ENCODE results near the gene RBP5.

RBP5 gene

DNA sequence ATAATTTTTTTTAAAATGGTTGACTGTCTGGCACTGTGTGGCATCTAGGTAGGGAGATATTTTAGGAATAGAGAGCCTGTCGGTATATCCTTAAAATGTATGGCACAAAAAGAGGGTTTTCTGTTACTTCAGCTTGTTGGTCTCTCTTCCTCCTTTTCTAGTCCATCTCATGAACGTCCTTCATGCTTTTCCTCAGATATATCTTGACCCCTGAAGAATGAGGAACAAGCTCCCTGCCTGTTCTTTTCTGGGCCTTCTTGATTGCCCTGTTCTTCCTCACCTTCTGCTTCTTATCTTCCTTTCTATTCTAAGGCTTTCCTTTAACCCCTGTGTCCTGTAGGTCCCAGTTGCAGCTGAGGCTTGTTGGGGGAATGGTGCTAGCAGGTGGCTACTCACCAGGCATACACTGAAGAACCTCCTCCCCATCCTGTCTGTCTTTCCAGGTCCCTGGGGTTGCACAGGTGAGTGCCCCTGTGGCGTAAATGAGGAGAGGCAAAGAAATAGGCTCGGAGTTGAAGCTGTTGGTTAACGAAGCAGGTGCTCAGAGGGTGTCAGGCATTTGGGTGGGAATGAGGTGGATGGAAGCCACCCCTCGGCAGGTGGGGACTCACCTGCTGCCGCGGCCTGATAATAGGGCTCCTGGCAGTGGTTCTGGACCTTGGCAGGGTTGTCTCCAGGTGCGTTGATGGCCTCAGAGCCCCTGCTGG is 29.2 kb downstream of the RBP5 start:
- no peak for DNase-seq

DNA sequence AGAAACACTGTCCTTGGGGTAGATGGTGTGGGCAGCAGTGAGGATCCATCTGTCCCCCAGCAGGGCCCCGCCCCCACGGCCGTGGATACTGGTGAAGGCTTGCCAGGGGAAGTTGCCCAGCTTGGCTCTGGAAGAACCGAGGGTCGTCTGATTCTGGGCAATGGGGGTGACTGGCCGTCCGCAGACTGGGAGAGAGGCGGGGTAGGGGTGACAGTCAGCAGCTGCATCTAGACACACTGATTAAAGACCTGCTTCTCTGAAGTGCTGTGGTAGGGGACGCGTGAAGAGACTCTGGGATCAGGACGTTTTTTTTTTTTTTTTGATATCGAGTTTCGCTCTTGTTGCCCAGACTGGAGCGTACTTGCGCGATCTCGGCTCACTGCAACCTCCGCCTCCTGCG is 31.7 kb downstream of the RBP5 start:
- DNase-seq = no peak

DNA sequence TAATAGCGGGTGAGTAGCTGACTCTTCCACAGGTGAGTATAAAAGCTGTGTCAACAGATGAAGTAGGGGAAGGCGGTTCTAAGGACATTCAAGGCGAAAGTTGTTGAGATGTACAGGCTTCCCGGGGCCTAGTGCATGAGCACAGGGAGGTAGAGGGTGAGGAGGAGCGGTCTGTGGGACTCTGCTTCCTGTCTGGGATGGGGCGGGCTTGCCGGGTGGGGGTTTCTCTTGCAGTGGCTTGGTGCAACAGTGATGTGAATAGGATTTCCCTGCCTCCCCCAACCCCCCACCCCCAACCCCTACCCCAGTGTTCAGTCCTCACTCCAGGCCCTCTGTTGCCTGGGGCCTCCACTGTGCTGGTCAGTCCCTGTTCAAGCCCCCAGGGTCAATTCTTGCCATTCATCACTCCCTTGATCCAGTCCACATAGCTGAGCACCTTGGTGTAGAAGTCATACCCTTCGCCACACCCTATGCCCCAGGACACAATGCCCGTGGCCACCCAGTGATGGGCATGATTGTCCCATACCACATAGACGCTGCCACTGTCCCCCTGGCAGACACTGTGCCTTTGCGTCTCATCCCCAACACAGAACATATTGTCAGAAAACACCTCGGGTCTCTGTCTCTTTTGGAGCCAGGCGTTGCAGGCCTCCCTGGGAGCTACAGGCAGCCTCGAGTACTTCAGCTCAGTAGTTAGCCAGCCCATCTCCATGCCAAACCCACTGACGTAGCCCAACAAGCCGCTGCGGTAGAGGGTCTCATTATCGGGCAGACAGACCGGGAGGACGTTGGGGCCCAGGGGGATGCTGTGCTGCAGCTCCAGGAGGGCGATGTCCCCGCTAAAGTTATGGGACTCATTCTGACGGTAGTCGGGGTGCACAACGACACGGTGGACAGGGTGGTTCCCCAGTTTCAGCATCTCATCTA is 32.4 kb downstream of the RBP5 start:
- no peak for DNase-seq

DNA sequence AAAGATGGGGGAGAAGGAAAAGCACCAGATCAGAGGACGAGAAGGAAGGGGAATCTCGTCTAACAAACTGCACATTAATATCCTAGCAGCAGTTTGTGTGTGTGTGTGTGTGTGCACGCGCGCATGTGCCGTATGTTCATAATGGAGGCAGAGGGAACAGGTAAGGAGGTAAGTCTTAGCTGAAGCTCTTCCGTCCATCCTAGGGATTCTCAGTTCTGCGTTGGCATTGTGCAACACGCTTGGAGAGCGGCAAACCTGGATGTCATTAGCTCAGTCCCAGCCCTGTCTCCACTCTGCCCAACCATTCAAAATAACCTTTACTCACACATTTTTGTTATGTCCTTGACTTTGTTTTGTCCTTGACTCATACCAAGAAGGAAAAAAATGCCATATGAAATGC is 34.8 kb downstream of the RBP5 start:
- no peak for DNase-seq

DNA sequence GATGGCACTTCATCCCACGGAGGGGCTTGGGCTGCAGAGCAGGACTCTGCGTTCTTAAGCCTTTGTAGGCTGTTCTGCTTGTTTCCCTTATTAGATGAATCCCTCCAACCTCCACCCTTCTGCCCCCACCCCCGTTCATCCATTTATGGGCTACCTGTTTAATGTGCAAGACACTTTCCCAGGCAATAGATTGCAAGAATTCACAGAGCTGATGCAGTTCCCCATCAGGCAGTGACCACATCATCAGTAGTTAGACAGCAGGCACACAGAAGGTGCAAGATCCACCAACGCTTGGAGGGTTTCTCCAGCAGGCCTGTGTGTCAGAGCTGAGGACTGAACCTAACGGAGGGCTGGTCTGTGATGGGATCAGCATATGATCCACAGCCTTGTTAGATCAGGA is 35.2 kb downstream of the RBP5 start:
- no peak for DNase-seq

DNA sequence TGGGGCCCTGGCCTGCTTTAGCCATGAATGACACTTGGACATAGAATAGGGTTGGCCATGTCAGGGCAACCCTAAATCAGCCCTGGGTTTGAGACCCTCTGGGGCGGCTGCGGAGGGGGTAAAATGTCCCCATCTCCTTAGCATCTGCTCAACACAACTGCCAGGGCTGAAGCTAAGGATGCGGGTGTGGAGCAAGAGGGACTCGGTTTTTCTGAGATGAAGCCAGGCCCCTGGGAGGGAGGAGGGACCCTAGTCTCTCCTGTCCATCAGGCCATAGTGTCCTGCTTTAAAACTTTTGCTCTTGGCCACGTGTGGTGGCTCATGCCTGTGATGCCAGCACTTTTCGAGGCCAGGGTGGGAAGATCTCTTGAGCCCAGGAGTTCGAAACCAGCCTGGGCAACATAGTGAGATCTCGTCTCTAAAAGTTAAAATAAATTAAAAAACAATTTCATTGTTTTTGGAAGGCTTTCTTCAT is 35.7 kb downstream of the RBP5 start:
- DNase-seq = no peak

DNA sequence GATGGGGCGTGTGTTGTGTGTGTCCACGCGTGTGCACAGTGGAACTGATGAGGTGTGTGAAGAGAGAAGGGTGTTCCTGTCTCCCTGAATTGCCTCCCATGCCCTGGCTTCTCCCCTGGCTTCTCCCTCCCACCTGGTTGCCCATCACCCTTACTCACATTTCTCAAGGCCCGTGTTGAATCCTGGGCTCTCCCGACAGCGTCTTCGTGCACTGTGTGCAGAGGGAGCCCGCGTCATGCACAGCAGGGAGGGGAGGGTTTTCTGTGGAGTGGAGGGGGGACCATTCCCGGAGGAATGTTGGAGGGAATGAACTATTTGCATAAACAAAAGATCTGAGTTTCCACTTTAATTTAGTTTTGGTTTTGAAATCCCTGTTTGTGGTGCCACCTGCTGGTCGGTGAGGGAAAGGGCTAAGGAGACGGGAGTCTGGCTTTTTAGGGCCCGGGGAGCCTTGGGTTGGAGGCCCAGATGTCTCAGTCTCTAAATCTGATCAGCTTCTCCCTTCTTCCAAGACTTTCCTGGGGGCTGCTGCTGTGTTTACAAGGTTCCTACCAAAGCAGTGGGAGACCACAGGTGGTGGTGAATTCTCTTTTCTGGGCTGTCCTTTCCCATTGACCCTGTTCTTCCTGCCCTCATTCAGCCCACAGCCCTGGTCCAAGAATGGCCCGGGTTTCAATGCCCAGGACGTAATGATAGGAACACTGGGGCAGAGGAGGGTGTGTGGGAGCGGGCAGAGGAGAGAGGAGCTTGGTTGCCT is 36.3 kb downstream of the RBP5 start, which contains the start of gene C1R:
Gene C1R (minus strand): TSS at position 217 of the 757 bp plus-strand sequence. CDS start 57 bp downstream, at position 160.
- DNase-seq = peak; percentile 73

DNA sequence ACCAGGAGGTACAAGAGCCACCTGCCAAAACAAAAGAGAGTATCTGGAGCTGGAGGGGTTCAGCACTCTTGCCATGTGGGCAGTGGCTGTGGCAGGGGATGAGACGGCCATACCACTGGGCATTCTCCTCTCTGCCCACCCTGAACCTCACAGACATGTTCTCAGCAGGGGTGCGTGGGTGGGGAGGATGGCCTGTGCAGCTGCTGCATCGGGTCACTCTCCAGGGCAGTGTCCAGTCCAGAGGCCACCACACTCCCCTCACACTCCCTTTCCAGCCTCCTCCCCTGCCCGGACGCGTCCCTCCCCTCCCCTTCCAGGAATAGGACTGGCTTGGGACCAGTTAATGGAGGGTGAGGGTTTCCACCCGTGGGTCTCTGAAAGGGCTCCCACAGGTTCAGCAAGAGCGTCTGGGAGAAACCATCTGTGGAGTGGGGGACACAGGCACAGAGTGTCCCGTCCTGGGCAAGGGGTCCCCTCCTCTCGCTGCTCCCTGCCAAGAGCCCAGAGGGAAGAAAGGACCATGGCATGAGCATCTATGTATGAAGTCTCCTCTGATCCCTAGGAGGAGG is 36.9 kb downstream of the RBP5 start:
- DNase-seq = no peak

DNA sequence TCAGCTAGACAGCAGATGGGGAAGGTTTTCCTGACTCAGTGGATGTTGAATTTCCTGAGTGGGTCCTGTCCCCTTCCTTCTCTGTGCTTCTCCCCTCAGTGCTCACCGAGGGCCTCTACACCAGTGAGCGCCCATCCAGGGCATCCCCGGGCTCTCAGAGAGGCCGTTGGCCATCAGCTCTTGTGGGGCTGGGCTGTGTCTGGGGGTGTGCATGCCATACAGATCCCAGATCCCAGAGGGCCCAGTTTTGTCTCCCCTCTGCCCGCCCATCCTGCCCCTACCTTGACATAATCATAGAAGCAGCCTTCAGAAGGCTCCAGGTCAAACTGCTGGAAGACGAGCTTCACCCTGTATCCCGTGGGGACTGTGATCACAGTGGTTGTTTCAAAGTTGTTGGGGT is 37.5 kb downstream of the RBP5 start:
- no peak for DNase-seq

DNA sequence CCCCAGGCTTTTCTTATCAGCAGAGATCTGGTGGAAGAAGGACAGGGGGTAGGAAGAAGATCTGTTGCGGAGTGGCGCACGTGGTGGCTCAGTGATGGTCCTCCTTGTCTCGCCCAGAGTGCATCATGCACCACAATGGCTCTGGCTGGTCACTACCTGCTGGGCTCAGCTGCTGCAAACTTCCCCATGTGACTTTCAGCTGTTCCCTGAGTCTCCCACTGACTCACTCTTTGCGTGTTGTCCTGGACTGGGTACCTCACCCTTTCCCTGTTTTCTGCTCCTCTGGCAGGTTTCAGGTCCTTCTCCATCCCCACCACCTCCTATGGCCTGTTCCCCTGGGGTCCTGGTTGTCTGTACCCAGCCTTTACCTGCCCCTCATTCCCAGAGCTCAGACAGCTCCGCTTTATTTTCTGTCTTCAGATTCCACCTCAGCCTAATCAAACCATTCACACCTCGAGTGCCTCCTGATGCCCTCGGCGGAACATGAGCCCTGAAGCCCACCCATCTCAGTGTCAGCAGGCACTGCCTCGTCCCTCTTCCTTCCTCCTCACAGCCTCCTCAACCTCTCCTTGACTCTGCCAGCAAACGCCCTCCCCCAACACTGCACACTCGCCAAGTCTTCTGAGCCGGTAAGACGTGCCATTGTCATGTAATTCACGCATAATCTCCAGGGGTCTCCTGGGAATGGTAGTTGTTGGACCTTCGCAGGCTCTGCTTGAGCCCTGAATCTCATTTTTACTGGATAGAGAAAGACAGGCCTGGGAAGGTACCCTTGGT is 38.3 kb downstream of the RBP5 start:
- no peak for DNase-seq

DNA sequence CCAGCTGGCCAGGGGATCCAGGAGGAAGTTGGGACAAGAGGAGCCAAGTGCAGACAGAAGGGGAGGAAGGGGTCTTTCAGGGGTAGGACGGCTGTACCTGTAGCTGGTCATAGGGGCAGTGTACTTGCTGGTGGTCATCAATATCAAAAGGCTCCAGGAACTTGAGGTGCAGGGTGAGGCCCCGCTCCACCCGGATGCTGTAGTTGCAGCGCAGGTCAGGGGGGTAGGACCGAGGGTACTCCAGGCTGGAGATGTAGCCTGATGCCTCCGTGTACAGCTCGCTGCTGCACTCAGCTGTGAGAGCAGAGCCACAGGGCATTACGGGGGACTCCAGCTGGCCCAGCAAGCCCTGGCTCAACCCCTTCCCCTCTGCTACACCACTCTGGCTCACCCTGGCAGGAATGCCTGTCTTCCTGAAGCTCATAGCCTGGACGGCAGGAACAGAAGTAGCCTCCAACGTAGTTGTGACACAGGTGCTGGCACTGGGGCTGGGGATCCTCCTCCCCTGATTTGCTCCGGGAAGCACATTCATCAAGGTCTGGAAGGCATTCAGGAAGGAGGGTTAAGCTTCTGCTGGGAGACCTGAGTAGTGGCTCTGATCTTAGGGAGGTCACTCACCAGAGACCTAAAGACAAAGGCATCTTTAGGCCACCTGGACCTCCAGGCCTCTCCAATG is 39.4 kb downstream of the RBP5 start:
- no peak for DNase-seq

DNA sequence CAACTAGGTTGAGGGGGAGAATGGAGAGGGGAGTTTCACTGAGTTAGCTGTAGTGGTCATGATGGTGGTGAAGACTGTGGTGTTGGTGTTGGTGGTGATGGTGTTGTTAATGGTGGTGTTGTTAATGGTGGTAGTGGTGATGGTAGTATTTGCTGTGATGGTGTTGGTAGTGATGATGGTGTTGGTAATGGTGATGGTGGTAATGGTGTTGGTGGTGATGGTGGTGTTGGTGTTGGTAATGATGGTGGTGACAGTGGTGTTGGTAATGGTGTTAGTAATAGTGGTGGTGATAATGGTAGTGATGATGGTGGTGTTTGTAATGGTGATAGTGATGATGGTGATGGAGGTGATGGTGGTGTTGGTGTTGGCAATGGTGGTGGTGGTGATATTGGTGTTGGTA is 45.6 kb downstream of the RBP5 start:
- no peak for DNase-seq

DNA sequence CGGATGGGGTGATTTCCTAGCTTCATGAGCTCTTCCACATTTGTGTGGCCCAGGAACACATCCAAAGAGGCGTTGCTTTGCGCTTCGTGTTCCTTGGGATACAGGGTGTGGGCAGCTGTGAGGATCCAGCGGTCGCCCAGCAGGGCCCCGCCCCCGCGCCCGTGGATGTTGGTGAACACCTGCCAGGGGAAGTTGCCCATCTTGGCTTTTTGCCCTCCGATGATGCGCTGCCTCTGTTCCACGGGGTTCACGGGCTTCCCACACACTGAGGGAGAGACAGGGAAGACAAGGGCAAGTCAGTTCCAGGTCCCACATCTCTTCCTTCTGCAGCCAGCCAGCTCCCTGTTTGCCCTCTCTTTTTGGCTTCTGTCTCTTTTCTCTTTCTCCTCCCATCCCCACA is 47.7 kb downstream of the RBP5 start:
- no peak for DNase-seq

DNA sequence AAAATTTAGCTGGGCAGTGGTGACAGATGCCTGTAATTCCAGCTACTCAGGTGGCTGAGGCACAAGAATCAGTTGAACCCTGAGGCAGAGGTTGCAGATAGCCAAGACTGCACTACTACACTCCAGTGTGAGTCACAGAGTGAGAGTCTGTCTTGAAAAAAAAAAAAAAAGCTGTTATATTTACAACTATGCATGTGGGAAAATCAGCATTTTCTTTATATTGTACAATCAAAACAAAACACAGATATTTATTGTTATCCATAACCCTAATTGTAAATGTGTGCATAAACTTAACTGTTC is 48.9 kb downstream of the RBP5 start:
- DNase-seq = no peak

DNA sequence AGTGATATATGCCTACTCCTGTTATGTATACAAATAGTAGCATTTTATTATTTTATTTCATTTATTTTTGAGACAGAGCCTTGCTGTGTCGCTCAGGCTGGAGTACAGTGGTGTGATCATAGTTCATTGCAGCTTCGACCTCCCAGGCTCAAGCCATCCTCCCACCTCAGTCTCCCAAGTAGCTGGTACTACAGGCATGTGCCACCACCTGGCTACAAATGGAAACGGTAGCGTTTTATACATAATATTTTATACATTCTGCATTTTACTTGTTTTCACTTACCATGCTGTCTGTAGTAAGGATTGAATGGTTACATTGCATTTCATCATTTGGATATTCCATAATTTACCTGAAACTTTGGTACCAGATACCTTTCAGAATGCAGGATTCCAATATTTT is 50.5 kb downstream of the RBP5 start:
- DNase-seq = no peak

DNA sequence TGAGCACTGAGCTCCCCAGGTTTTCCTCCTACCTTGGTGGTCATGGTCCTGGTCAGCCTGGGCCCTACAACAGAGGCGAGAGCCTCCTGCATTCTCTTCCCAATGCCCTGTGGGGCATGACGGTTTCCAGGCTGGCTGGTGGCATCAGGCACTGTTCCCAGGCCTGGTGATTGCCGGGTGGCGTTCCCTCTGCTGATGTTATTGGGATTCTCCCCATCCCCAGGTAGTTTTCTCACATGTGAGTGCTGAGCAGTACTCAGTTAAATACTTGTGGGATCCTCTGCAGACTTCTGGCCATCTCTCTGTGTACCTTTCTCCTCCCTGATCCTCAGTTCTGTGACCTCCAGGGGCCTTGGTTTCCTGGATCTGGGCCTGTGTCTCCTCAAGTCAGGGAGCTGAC is 52.2 kb downstream of the RBP5 start:
- no peak for DNase-seq

DNA sequence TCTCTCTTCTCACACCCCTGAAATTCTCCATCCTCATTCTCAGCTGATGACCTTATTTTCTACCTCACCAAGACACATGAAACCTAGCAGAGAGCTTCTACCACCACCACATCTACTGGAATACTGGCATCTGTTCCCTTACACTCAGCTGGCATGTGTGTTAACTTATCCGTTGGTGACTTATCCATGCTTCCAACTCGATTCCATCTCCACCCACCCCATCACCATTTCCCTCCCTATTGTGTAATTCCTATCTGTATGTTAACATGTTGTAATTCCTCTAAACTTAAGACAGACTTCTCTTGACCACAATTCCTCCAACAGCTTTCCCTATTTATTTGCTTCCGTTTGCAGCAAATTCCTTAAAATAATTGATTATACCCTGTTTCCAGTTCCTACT is 52.8 kb downstream of the RBP5 start:
- no peak for DNase-seq

DNA sequence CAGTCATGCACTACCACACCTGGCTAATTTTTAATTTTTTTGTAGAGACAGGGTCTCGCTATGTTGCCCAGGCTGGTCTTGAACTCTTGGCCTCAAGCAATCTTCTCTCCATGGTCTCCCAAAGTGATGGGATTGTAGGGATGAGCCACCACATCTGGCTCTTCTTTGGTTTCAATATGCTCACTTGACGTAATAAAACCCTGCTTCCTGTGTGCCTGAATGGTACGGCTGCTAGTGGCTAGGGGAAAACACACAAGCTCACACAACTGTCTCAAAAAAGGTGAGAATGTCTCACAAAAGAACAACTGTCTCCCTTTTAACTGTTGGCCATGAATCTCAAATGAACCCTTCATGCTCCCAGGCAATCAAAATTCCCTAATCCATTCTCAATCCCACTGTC is 53.2 kb downstream of the RBP5 start:
- no peak for DNase-seq

DNA sequence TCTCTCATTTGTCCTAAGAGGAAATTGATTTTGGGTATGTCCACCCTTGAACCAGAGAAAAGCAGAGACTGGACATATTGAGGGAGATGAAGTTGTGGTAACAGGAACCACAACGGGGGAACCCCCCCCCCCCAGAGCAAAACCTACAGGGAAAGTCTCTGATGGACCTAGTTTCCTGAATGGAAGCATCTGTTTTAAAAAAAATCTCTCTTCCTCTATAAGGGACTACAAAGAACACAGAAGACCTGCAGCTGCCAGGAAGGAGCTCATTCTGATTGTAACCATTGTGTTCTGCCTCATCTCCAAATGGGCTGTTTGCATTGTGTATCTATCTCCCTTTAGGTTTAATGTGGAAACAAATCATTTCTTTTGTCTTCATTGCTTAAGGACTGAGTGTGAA is 54.7 kb downstream of the RBP5 start:
- no peak for DNase-seq
